ENCODE results near the gene ZFP92. TPM values are rescaled to one million over a fixed set of nuclear protein-coding genes. Genes with fewer than 3 reads are reported as not detected.

The ZFP92 gene
- total RNA-seq, 2 donors from 2014 or later = 2.1 to 3.3 TPM

- Mint-ChIP-seq H3K27ac (no peak overlapping the region), H3K36me3 (no peaks in the 10 kb centered on the region), H3K27me3 (no peaks in the 10 kb centered on the region), H3K9me3 (no peaks in the 10 kb centered on the region), H3K4me1 (ENCODE audit: low read depth in 2 of 2) (no peaks in the 10 kb centered on the region), H3K4me3 (no peak overlapping the region)
- DNase-seq (ENCODE audit: low spot score) (no peak), ATAC-seq (no peak)
Measured at GRCh38 chrX:153421856-153422255, 10.6 kb downstream of the ZFP92 start.

- no peak for ATAC-seq
- H3K9me3 Mint-ChIP-seq = no peaks in the 10 kb centered on the region
- no peak overlapping the region for H3K27ac Mint-ChIP-seq
- DNase-seq (ENCODE audit: low spot score) = no peak
- no peaks in the 10 kb centered on the region for H3K36me3 Mint-ChIP-seq
- no peaks in the 10 kb centered on the region for H3K4me1 Mint-ChIP-seq (ENCODE audit: low read depth in 2 of 2)
- H3K4me3 Mint-ChIP-seq = no peak overlapping the region
- H3K27me3 Mint-ChIP-seq = no peaks in the 10 kb centered on the region
Measured at GRCh38 chrX:153423652-153424051, 12.4 kb downstream of the ZFP92 start.

- H3K27ac Mint-ChIP-seq = no peak overlapping the region
- no peaks in the 10 kb centered on the region for H3K4me1 Mint-ChIP-seq (ENCODE audit: low read depth in 2 of 2)
- DNase-seq (ENCODE audit: low spot score) = no peak
- H3K4me3 Mint-ChIP-seq = no peak overlapping the region
- H3K27me3 Mint-ChIP-seq = peaks cover 0 to 2% of the 10 kb centered on the region in 2 donors
- ATAC-seq = no peak
- H3K36me3 Mint-ChIP-seq = no peaks in the 10 kb centered on the region
- H3K9me3 Mint-ChIP-seq = no peaks in the 10 kb centered on the region
Measured at GRCh38 chrX:153426204-153426603, 14.9 kb downstream of the ZFP92 start.

GRCh38 chrX:153430796-153431195 lies 19.5 kb downstream of the ZFP92 start:
- Mint-ChIP-seq H3K36me3 (no peaks in the 10 kb centered on the region), H3K9me3 (no peaks in the 10 kb centered on the region), H3K4me1 (ENCODE audit: low read depth in 2 of 2) (no peaks in the 10 kb centered on the region), H3K27ac (no peak overlapping the region), H3K27me3 (peaks cover 0 to 2% of the 10 kb centered on the region in 2 donors), H3K4me3 (no peak overlapping the region)
- DNase-seq (ENCODE audit: low spot score) (no peak), ATAC-seq (no peak)

DNA sequence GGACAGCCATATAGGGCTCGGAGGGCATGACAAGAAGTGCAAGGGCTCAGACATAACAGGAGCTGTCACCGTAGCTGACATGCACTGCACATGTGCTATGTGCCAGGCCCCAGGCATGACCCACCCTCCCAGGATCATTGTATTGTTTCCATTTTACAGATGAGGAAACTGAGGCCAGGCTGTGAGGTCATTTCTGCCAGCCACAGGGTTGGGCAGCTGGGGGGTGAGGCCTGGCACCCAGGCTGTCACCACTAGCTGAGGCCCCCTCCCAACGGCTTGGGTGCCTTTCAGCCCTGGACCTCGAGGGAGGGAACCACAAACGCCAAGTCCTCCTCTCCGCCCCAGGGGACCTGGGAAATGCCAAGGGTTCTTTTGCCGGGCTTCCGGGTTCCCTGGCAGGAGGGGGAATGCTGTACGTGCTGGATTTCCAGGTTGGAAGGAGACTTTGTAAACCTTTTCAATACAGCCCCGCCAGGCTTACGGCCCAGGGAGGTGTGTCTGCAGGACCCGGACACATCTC lies 21.9 kb downstream of the ZFP92 start:
- H3K4me1 Mint-ChIP-seq (ENCODE audit: low read depth in 2 of 2) = no peaks in the 10 kb centered on the region
- no peaks in the 10 kb centered on the region for H3K36me3 Mint-ChIP-seq
- no peak for ATAC-seq
- H3K4me3 Mint-ChIP-seq = no peak overlapping the region
- no peak overlapping the region for H3K27ac Mint-ChIP-seq
- H3K9me3 Mint-ChIP-seq = no peaks in the 10 kb centered on the region
- peaks cover 0 to 9% of the 10 kb centered on the region in 2 donors for H3K27me3 Mint-ChIP-seq
- DNase-seq (ENCODE audit: low spot score) = no peak

- Mint-ChIP-seq H3K27ac (no peak overlapping the region), H3K27me3 (peaks cover 0 to 9% of the 10 kb centered on the region in 2 donors), H3K4me1 (ENCODE audit: low read depth in 2 of 2) (no peaks in the 10 kb centered on the region), H3K36me3 (no peaks in the 10 kb centered on the region), H3K4me3 (no peak overlapping the region), H3K9me3 (no peaks in the 10 kb centered on the region)
- ATAC-seq = peak in 1 of 2 donors; percentile 48
- DNase-seq (ENCODE audit: low spot score) = no peak
Measured at GRCh38 chrX:153433781-153434285, 22.6 kb downstream of the ZFP92 start.

GRCh38 chrX:153434801-153435200 lies 23.5 kb downstream of the ZFP92 start:
- no peak overlapping the region for H3K27ac Mint-ChIP-seq
- DNase-seq (ENCODE audit: low spot score) (no peak), ATAC-seq (no peak)
- H3K4me3 Mint-ChIP-seq = no peak overlapping the region
- H3K4me1 Mint-ChIP-seq (ENCODE audit: low read depth in 2 of 2) = no peaks in the 10 kb centered on the region
- H3K36me3 Mint-ChIP-seq = no peaks in the 10 kb centered on the region
- peaks cover 4 to 6% of the 10 kb centered on the region in 2 donors for H3K27me3 Mint-ChIP-seq
- no peaks in the 10 kb centered on the region for H3K9me3 Mint-ChIP-seq

DNA sequence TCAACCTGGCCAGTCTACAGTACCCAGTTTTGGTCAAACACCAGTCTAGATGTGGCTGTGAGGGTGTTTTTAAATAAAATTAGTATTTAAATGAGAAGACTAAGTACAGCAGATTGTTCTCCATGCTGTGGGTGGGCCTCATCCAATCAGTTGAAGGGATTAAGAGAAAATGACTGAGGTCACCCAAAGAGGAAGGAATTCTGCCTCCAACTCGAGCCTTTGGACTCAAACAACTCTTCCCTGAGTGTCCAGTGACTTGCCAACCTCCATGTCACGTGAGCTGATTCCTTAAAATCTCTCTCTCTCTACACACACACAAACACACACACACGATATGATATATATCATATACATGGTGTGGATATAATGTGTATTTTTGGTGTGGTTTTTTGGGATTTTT lies 24.6 kb downstream of the ZFP92 start:
- H3K27me3 Mint-ChIP-seq = peaks cover 6 to 8% of the 10 kb centered on the region in 2 donors
- DNase-seq (ENCODE audit: low spot score) = no peak
- no peak overlapping the region for H3K4me3 Mint-ChIP-seq
- no peaks in the 10 kb centered on the region for H3K4me1 Mint-ChIP-seq (ENCODE audit: low read depth in 2 of 2)
- no peak for ATAC-seq
- no peaks in the 10 kb centered on the region for H3K36me3 Mint-ChIP-seq
- no peak overlapping the region for H3K27ac Mint-ChIP-seq
- no peaks in the 10 kb centered on the region for H3K9me3 Mint-ChIP-seq

DNA sequence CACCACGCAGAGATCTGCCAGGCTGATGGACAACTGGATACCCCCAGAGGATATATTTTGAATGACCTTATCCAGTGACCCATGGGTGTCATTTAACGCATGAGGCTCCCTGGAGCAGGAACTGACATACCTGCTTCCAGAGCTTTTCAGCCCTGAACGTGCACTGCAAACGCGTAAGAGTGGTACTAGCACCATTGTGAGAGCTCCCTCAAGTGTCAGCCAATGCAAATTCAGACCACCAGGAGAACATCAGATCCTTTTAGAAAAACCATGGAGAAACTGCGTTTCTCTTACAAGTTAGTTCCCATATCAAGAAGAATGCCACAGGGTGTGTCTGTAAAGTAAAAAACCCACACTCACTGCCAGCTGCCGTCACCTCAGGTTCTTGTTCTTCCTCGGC lies 27.3 kb downstream of the ZFP92 start:
- DNase-seq (ENCODE audit: low spot score) (no peak), ATAC-seq (no peak)
- no peaks in the 10 kb centered on the region for H3K4me1 Mint-ChIP-seq (ENCODE audit: low read depth in 2 of 2)
- no peaks in the 10 kb centered on the region for H3K9me3 Mint-ChIP-seq
- H3K27ac Mint-ChIP-seq = no peak overlapping the region
- H3K27me3 Mint-ChIP-seq = peaks cover 6 to 8% of the 10 kb centered on the region in 2 donors
- H3K4me3 Mint-ChIP-seq = no peak overlapping the region
- no peaks in the 10 kb centered on the region for H3K36me3 Mint-ChIP-seq

GRCh38 chrX:153439977-153440376 lies 28.7 kb downstream of the ZFP92 start:
- no peaks in the 10 kb centered on the region for H3K9me3 Mint-ChIP-seq
- peaks cover 6 to 8% of the 10 kb centered on the region in 2 donors for H3K27me3 Mint-ChIP-seq
- no peaks in the 10 kb centered on the region for H3K4me1 Mint-ChIP-seq (ENCODE audit: low read depth in 2 of 2)
- H3K27ac Mint-ChIP-seq = no peak overlapping the region
- DNase-seq (ENCODE audit: low spot score) (no peak), ATAC-seq (peak in 1 of 2 donors; percentile 13)
- H3K36me3 Mint-ChIP-seq = no peaks in the 10 kb centered on the region
- no peak overlapping the region for H3K4me3 Mint-ChIP-seq

- Mint-ChIP-seq H3K27ac (no peak overlapping the region), H3K27me3 (peaks cover 6 to 8% of the 10 kb centered on the region in 2 donors), H3K4me1 (ENCODE audit: low read depth in 2 of 2) (no peaks in the 10 kb centered on the region), H3K4me3 (no peak overlapping the region), H3K9me3 (no peaks in the 10 kb centered on the region), H3K36me3 (no peaks in the 10 kb centered on the region)
- no peak for DNase-seq (ENCODE audit: low spot score)
- ATAC-seq = no peak
Measured at GRCh38 chrX:153440556-153441135, 29.4 kb downstream of the ZFP92 start.

GRCh38 chrX:153441296-153441695 lies 30.0 kb downstream of the ZFP92 start:
- Mint-ChIP-seq H3K4me3 (no peak overlapping the region), H3K9me3 (no peaks in the 10 kb centered on the region), H3K27ac (no peak overlapping the region), H3K36me3 (no peaks in the 10 kb centered on the region), H3K27me3 (peaks cover 6 to 8% of the 10 kb centered on the region in 2 donors), H3K4me1 (ENCODE audit: low read depth in 2 of 2) (no peaks in the 10 kb centered on the region)
- ATAC-seq (no peak), DNase-seq (ENCODE audit: low spot score) (no peak)

DNA sequence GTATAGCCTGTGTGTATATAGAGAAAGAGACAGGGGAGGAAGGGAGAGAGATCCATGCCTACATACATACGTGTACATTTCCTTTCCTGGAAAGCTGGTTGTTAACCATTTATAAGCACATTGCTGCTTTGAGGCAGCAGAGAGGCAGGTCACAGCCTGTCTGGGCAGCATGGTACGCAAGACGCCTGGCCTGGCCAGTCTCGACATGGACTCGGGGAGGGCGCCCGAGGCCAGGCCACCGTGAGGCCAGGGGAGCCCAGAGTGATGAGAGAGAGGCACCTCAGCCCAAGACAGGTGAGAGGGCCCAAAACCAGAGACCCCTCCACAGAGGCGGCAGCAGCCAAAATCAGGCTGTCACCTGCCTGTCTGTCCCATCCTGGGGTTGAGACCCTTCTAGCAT lies 30.7 kb downstream of the ZFP92 start:
- DNase-seq (ENCODE audit: low spot score) = no peak
- Mint-ChIP-seq H3K27ac (no peak overlapping the region), H3K4me1 (ENCODE audit: low read depth in 2 of 2) (no peaks in the 10 kb centered on the region), H3K9me3 (no peaks in the 10 kb centered on the region), H3K36me3 (no peaks in the 10 kb centered on the region), H3K27me3 (peaks cover 4 to 8% of the 10 kb centered on the region in 2 donors), H3K4me3 (no peak overlapping the region)
- no peak for ATAC-seq

- Mint-ChIP-seq H3K27ac (no peak overlapping the region), H3K9me3 (no peaks in the 10 kb centered on the region), H3K4me1 (ENCODE audit: low read depth in 2 of 2) (no peaks in the 10 kb centered on the region), H3K27me3 (peaks cover 0 to 8% of the 10 kb centered on the region in 2 donors), H3K36me3 (no peaks in the 10 kb centered on the region), H3K4me3 (no peak overlapping the region)
- DNase-seq (ENCODE audit: low spot score) (no peak), ATAC-seq (no peak)
Measured at GRCh38 chrX:153442463-153442862, 31.2 kb downstream of the ZFP92 start.
